Panc1 (cell line): Measurements from ENCODE around the gene MAP1B.

Experiments used
- POLR2AphosphoS5 ChIP-seq: IDR thresholded peaks from 2 replicates; pipeline ENCODE4 v1.6.1; 2012; ENCODE audit warnings: mild to moderate bottlenecking, low read depth, low read length, moderate library complexity
- SIN3A ChIP-seq: IDR thresholded peaks from 2 replicates; pipeline ENCODE4 v1.6.1; 2012; ENCODE audit warnings: low read depth, mild to moderate bottlenecking, low read length, moderate library complexity, borderline replicate concordance; ENCODE audit not compliant: insufficient read depth
- TCF7L2 ChIP-seq: IDR thresholded peaks from 2 replicates; pipeline ENCODE4 v1.6.1; 2011; ENCODE audit warnings: mild to moderate bottlenecking, low read depth, low read length, inconsistent platforms
- TF ChIP-seq, protein P1 (sequence below): fragments of 450-650 bp; IDR thresholded peaks from 2 replicates; pipeline ENCODE4 v1.5.1; 2017; ENCODE audit warnings: mild to moderate bottlenecking
- TF ChIP-seq, protein P2 (sequence below), 2 experiments: IDR thresholded peaks; 2 replicates each; pipeline ENCODE4 v1.6.1; 2011 to 2012; ENCODE audit warnings: low read depth in 2 of 2, control low read depth in 1 of 2, low read length in 1 of 2, mild to moderate bottlenecking in 1 of 2, moderate library complexity in 1 of 2; ENCODE audit not compliant: insufficient read depth in 1 of 2

DNA sequence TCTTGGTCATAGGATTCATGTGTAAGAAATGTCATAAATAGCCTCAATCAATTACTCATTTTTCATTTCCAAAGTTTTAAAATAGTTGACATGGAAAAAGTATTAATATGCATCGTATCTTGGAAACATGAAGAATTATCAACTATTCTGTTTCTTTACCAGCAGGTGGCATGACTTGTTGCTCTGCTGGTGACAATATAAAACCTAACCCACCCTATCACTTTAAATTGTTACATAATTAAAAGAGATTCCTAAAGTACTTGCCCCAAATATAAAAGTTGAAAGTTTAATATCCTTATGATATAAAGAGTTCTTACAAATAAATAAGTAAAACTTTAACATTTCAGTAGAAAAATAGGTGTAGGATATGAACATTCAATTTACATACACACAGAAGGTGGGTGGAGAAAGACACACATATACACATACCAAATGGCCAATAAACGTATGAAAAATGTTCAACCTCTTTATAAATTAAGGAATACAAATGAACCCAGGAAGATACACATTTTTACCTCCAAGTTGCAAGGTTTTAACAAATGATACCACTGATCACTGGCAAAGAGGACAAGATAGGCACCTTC, 30.6 kb downstream of the MAP1B start:
- TF ChIP-seq, protein P1, sequence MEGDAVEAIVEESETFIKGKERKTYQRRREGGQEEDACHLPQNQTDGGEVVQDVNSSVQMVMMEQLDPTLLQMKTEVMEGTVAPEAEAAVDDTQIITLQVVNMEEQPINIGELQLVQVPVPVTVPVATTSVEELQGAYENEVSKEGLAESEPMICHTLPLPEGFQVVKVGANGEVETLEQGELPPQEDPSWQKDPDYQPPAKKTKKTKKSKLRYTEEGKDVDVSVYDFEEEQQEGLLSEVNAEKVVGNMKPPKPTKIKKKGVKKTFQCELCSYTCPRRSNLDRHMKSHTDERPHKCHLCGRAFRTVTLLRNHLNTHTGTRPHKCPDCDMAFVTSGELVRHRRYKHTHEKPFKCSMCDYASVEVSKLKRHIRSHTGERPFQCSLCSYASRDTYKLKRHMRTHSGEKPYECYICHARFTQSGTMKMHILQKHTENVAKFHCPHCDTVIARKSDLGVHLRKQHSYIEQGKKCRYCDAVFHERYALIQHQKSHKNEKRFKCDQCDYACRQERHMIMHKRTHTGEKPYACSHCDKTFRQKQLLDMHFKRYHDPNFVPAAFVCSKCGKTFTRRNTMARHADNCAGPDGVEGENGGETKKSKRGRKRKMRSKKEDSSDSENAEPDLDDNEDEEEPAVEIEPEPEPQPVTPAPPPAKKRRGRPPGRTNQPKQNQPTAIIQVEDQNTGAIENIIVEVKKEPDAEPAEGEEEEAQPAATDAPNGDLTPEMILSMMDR = peak; percentile 59; the same call in 1 of the 2 replicates
- TF ChIP-seq POLR2AphosphoS5 = no peak
- TF ChIP-seq TCF7L2 = no peak
- TF ChIP-seq, protein P2, sequence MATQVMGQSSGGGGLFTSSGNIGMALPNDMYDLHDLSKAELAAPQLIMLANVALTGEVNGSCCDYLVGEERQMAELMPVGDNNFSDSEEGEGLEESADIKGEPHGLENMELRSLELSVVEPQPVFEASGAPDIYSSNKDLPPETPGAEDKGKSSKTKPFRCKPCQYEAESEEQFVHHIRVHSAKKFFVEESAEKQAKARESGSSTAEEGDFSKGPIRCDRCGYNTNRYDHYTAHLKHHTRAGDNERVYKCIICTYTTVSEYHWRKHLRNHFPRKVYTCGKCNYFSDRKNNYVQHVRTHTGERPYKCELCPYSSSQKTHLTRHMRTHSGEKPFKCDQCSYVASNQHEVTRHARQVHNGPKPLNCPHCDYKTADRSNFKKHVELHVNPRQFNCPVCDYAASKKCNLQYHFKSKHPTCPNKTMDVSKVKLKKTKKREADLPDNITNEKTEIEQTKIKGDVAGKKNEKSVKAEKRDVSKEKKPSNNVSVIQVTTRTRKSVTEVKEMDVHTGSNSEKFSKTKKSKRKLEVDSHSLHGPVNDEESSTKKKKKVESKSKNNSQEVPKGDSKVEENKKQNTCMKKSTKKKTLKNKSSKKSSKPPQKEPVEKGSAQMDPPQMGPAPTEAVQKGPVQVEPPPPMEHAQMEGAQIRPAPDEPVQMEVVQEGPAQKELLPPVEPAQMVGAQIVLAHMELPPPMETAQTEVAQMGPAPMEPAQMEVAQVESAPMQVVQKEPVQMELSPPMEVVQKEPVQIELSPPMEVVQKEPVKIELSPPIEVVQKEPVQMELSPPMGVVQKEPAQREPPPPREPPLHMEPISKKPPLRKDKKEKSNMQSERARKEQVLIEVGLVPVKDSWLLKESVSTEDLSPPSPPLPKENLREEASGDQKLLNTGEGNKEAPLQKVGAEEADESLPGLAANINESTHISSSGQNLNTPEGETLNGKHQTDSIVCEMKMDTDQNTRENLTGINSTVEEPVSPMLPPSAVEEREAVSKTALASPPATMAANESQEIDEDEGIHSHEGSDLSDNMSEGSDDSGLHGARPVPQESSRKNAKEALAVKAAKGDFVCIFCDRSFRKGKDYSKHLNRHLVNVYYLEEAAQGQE (IDR thresholded peaks at IDR 0.05; ENCODE audit: insufficient read depth in 1 of 2, low read depth in 2 of 2, low read length in 1 of 2) = no peak
- TF ChIP-seq SIN3A = no peak
